Measurements from ENCODE around the gene GPANK1. TPM values are rescaled to one million over a fixed set of nuclear protein-coding genes. Genes with fewer than 3 reads are reported as not detected.

GPANK1 gene
- total and polyA plus RNA-seq, 2 of the 13 experiments (the other 11 are each of a cell fraction or from before 2014, with no cell fraction given): 15.4 to 22.8 TPM

DNA sequence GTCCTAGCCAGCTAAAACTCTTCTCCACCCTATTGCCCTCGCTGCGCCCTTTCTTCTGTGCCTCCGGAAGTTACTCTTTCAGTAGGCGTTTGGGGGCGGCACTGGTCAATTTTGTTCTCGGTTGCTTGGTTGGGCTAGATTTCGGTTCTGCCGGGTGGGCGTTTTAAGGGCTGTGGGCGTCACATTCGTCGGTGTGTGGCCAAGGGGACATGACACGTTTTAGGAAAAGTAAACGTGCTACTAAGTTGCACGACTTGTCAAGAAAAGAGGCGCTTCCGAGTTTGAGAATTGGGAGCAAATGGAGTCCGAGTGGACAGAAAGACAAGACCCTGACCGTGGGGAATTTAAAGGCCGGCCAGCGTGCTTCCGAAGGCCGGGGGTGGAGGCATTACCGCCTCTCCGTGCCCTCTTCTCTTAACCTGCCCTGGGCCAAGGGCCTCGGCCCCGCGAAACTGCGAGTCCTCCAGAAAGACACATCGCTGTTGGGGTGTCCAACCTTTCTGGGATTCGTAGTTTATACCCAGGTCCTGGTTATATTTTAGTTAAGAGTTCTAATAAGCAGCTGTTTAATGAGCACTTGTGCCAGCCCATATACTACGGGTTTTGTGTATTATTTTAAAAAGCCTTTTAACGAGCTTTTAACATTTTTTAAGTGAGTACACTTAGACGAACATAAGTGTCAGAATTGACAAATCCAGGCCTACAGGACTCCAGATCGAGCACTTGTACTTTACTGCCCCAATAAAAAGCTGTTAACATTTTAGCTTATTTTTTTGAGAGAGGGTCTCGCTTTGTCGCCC lies 11.7 kb downstream of the GPANK1 start (continued):
- TF ChIP-seq, protein P1, sequence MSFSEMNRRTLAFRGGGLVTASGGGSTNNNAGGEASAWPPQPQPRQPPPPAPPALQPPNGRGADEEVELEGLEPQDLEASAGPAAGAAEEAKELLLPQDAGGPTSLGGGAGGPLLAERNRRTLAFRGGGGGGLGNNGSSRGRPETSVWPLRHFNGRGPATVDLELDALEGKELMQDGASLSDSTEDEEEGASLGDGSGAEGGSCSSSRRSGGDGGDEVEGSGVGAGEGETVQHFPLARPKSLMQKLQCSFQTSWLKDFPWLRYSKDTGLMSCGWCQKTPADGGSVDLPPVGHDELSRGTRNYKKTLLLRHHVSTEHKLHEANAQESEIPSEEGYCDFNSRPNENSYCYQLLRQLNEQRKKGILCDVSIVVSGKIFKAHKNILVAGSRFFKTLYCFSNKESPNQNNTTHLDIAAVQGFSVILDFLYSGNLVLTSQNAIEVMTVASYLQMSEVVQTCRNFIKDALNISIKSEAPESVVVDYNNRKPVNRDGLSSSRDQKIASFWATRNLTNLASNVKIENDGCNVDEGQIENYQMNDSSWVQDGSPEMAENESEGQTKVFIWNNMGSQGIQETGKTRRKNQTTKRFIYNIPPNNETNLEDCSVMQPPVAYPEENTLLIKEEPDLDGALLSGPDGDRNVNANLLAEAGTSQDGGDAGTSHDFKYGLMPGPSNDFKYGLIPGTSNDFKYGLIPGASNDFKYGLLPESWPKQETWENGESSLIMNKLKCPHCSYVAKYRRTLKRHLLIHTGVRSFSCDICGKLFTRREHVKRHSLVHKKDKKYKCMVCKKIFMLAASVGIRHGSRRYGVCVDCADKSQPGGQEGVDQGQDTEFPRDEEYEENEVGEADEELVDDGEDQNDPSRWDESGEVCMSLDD (CRISPR knock-in tag; IDR thresholded peaks at IDR 0.05; ENCODE audit: borderline replicate concordance): no peak
- TF ChIP-seq ZNF558 (CRISPR knock-in tag; IDR thresholded peaks at IDR 0.05; ENCODE audit: borderline replicate concordance) (no peak), MATR3 (CRISPR knock-in tag; IDR thresholded peaks at IDR 0.05) (no peak), ZNF326 (CRISPR knock-in tag; IDR thresholded peaks at IDR 0.05; ENCODE audit: borderline replicate concordance) (no peak), SOX6 (IDR thresholded peaks at IDR 0.05) (no peak), SOX6 (CRISPR knock-in tag; IDR thresholded peaks at IDR 0.05) (peak; percentile 8; the same call in 1 of the 2 replicates), CREB1 (IDR thresholded peaks at IDR 0.05) (no peak; the same call in 1 of the 2 replicates), CREB1 (CRISPR knock-in tag; IDR thresholded peaks at IDR 0.05) (no peak), ONECUT2 (CRISPR knock-in tag; IDR thresholded peaks at IDR 0.05) (no peak), NPAS2 (CRISPR knock-in tag; IDR thresholded peaks at IDR 0.05; ENCODE audit: borderline replicate concordance) (no peak), PCBP2 (optimal IDR thresholded peaks at IDR 0.05; ENCODE audit: low read depth, low read length, poor library complexity, severe bottlenecking) (no peak), RFXANK (CRISPR knock-in tag; IDR thresholded peaks at IDR 0.05) (peak; percentile 1; the same call in 1 of the 2 replicates), ATRX (CRISPR knock-in tag; IDR thresholded peaks at IDR 0.05; ENCODE audit: borderline replicate concordance) (no peak), AHR (CRISPR knock-in tag; IDR thresholded peaks at IDR 0.05) (no peak; the same call in 1 of the 2 replicates), RCOR2 (CRISPR knock-in tag; IDR thresholded peaks at IDR 0.05) (no peak), ETV5 (CRISPR knock-in tag; IDR thresholded peaks at IDR 0.05; ENCODE audit: borderline replicate concordance) (peak; percentile 93), FOSL1 (CRISPR knock-in tag; IDR thresholded peaks at IDR 0.05; ENCODE audit: borderline replicate concordance) (no peak)
- TF ChIP-seq, protein P2, sequence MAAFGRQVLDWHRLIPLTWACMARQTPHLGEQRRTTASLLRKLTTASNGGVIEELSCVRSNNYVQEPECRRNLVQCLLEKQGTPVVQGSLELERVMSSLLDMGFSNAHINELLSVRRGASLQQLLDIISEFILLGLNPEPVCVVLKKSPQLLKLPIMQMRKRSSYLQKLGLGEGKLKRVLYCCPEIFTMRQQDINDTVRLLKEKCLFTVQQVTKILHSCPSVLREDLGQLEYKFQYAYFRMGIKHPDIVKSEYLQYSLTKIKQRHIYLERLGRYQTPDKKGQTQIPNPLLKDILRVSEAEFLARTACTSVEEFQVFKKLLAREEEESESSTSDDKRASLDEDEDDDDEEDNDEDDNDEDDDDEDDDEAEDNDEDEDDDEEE (CRISPR knock-in tag; IDR thresholded peaks at IDR 0.05): peak; percentile 85
- TF ChIP-seq, protein P3, sequence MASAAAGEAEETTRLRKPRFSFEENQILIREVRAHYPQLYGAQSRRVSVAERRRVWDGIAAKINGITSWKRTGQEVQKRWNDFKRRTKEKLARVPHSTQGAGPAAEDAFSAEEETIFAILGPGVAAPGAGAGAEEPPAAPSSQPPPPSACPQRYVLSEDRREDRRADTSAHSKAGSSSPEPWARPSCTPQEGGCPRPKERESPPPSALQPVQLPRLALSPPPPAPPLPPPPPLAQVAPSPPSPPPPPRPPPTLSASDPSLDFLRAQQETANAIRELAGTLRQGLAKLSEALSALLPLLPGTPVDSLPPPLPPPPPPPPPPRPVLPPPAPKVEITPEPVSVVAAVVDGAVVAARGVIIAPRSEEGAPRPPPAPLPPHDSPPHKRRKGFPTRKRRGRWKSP (CRISPR knock-in tag; IDR thresholded peaks at IDR 0.05): no peak; the same call in 1 of the 2 replicates
- TF ChIP-seq, protein P4, sequence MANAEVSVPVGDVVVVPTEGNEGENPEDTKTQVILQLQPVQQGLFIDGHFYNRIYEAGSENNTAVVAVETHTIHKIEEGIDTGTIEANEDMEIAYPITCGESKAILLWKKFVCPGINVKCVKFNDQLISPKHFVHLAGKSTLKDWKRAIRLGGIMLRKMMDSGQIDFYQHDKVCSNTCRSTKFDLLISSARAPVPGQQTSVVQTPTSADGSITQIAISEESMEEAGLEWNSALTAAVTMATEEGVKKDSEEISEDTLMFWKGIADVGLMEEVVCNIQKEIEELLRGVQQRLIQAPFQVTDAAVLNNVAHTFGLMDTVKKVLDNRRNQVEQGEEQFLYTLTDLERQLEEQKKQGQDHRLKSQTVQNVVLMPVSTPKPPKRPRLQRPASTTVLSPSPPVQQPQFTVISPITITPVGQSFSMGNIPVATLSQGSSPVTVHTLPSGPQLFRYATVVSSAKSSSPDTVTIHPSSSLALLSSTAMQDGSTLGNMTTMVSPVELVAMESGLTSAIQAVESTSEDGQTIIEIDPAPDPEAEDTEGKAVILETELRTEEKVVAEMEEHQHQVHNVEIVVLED (CRISPR knock-in tag; IDR thresholded peaks at IDR 0.05; ENCODE audit: borderline replicate concordance): no peak; the same call in 1 of the 2 replicates
- TF ChIP-seq, protein P5, sequence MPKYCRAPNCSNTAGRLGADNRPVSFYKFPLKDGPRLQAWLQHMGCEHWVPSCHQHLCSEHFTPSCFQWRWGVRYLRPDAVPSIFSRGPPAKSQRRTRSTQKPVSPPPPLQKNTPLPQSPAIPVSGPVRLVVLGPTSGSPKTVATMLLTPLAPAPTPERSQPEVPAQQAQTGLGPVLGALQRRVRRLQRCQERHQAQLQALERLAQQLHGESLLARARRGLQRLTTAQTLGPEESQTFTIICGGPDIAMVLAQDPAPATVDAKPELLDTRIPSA (CRISPR knock-in tag; IDR thresholded peaks at IDR 0.05; ENCODE audit: borderline replicate concordance): no peak

Measured in HepG2 (cell line).